DMS 273 treated with DMSO at 0.1 percent for 48 hours (cell line): ENCODE data around the gene KCNIP1.
A peak's percentile ranks its signal among the peaks of the same experiment; 100 is the strongest.

ENCODE experiments used
- DNase-seq: peaks from one replicate; lab custom pipeline; 2025; lab: John Stamatoyannopoulos, UW

The KCNIP1 gene

DNA sequence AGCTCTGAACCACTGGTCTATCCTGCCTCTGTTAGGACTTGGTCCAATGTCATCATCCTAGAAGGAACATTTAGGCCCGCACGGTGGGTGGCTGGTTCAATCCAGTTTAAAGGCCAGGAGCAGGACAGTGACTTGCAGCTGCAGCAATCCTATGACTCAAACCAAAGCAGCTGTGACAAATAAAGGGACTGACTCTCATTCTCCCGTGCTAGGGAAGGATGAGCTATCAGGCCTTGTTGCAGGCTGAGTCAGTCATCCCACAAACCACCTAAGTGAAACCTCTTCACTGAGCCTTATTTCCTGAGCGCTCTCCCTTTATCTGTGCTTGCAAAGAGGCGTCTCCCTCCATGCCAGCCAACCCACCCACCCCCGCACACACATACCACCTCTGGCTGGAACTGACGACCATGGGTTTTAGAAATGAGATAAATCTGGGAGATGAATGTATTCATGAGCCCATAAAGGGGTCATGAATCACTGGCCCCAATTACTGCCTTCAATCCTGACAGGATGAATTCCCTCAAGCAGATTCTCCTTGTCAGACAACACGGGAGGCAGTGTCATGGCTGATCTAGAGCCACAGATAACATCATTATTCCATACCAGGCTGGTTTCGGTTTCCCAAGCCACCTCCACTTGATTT is 93.4 kb downstream of the KCNIP1 start:
- no peak for DNase-seq

DNA sequence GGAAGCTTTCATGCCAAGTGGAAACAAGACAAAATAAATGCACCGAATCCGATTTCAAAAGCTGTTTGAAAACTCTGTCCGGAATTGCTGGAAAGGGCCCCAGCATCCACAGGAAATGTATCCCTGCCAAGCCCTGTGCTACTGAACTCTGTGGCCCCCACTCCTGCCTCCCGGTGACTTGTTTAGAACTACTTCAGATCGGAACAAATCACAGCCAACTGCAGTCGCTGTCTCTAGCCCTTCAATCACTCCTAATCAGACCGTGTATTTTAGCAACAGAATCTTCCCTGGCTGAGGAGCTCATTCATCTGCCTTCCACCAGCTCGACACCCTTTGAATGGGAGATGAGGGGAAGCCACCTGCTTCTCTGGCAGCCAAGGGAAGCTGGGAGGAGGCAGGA is 94.1 kb downstream of the KCNIP1 start:
- no peak for DNase-seq

DNA sequence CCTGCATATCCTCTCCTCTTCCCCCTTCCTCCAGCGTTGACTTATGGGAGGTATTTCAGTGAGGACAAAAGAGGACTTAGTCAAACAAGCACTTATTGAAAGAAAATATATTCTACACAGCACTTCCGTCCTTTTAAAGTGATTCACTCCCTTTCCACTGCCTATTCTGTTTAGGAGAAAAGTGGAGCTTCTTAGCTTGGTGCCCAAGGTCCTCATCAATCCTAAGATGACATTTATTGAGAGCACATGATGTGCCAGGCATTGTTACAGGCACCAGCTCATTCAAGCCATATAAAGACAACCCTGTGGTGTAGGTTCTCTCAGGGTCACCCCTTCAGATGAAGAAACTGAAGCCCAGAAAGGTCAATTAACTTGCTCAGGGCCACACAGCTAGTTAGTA is 95.9 kb downstream of the KCNIP1 start:
- DNase-seq = no peak

DNA sequence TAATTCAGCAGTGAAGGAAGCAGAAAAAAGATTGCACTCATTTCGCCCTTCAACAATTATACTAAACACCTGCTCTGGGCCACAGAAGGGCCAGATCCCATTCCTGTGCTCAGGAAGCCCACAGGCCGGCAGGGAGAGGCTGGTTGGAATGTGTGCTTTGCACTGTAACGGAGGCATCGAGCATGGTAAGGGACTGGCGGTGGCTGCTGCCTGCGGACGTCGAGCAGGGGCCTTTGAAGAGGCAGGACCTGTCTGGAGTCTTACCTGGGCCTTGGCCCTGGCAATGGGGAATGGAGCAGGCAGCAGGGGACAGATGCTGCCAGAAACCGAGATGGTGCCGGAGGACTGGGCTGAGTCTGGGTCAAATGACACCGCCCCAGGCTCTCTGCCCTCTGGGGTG is 97.8 kb downstream of the KCNIP1 start:
- no peak for DNase-seq

DNA sequence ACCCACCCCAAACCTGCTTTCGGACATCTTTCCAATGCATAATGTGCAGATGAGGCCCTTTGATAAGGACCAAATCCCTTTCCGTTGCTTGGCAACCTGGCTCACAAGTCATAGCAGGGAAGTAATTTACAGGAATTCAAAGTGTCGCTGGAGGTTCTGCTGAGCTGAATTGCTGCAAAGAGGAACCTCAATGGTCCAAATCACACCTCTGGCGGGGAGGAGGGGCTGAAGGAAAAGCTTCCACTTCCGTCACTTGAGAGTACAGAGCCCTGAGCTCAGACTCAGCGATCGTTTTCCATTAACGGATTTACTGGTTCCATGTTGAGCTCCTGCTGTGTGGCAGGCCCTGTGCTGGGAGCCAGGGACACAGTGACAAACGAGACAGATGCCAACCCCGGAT is 99.3 kb downstream of the KCNIP1 start:
- no peak for DNase-seq

DNA sequence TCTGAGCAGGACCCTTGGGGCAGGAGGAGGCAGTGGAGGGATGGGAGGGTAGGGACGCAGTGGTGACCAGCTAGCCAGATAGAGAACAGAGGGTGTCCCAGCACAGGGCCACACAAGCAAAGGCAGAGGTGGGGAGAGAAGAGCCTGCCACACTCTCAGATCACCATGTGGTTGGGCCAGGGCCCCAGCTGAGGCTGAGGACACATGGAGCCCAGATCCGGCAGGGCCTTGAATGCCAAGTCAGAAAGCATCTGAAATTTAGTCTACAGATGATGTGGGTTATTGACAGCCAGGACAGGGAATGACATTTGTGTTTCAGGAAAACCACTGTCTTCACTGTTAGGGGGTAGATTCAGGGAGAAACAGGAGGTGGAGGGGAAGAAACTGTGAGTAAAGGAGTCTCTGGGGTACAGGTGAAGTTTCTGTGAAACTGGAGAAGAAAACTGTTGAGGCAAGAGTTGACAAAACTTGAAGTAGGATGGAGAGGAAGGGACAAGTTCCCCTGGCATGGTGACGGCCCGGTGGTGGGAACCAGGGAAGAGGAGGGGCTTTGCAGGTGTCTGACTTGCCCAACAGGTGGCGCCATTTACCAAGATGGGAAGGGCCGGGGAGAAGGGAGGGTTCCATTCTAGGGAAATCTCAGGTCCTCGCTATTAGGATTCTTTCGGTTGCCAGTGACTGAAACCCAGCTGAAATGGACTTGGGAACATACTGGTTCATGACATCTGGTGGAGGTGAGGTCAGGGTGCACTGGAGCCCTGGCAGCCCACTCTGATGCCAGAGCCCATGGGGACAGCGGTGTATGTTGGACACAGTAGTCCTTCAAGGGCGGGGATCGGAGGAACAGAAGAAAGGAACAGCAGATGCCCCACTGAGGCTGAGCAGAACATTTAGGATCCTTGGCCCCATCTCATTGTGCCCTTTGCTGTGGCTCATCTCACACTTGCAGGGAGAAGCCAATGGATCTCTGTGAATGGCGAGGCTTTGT is 100.1 kb downstream of the KCNIP1 start:
- peak; percentile 24 for DNase-seq

DNA sequence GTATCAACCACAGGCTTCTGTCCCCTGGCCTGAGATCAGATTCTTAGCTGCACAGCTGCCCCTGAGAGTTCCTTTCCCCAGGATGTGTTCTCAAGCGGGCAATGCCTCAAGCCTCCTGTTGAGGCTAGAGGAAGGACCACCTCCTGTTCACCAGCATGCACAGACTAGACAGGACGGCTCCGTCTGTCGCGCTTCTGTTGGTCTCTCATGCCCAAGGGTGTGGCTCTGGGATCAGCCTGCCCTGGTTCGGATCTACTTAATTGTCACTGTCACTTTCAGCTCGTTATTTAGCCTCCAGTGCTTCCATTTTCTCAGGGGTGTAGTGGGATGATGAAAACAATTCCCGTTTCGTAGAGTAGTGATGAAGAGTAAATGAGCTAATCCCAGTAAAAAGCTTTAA is 103.1 kb downstream of the KCNIP1 start:
- peak; percentile 63 for DNase-seq

DNA sequence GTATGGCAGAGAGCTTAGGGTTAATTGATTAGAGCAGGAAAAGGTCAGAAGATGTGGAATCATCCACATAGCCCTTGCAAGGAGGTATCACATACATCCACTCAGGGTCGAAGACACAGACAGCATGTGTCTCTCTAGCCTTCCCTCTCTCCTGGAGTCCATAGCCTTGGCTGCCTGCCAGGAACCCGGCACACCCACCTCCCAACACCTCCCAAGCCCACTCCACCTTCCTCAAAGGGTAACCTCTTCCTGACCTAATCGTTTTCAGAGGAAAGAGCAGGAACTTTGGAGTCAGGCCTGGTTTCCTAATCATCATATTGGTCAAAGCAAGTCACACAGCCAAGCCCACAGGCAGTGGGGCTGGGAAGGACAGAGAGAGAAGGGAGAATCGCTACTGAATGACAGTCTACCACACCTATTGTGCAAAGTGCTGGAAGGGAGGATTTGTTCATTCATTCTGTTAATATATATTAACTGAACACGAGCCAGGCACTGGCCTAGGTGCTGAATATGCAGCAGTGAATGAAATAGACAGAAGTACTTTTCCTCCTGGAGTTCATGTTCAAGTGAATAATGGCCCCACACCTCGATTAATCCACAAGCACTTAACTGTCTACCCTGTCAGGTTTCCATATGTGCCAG is 107.8 kb downstream of the KCNIP1 start:
- DNase-seq = no peak

DNA sequence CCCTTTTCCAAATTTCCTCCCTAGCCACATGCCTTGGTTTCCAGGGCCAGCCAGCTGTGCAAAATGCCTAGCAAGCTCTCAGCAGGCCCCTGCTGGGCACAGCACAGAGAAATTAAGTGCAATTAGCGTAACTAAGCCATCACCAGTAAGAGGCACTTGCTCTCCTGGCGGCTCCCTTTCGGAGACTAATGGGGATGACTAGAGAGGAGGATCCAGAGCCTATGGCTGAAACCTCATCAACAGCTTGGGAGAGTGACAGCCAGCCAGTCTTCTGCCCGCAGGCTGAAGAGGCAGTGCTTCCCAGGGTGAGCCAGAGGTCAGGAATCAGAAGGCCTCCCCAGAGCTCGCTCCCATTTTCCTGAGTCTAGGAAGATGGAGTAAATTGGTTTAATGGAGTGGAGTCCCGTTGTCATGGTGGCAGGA is 108.4 kb downstream of the KCNIP1 start:
- peak; percentile 12 for DNase-seq

DNA sequence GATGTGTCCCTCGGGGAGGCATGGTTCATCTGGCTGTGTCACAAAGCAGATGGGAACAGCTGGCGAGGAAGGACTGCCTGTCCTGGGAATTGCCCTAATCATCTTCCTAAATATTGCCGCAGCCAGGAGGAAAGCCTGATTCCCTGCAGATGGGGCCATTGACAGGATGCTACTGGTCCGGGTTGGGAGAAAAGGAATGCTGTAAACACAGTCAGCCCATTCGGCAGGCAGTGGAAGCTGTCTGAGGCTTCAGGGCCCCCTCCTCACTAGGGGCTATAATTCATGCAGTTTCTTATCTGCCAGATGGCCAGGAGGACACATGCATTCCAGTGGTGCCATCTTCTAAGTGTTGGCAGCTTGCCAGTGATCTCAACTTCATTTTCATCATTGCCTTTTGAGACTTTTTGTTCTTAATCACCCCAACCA is 110.3 kb downstream of the KCNIP1 start:
- DNase-seq = peak; percentile 11

DNA sequence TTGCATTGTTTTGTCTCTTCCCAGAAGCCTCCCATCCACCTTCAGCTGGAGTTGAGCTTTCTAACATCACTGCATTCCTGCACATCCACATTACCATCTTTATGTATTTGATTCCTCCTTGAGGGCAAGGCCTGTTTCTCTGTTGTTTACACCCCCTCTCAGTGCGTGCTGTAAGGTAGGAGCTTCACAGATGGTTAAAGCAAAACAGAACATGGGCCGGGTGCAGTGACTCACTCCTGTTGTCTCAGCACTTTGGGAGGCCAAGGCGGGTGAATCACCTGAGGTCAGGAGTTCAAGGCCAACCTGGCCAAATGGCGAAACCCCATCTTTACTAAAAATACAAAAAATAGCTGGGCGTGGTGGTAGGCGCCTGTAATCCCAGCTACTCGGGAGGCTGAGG is 110.9 kb downstream of the KCNIP1 start:
- no peak for DNase-seq

DNA sequence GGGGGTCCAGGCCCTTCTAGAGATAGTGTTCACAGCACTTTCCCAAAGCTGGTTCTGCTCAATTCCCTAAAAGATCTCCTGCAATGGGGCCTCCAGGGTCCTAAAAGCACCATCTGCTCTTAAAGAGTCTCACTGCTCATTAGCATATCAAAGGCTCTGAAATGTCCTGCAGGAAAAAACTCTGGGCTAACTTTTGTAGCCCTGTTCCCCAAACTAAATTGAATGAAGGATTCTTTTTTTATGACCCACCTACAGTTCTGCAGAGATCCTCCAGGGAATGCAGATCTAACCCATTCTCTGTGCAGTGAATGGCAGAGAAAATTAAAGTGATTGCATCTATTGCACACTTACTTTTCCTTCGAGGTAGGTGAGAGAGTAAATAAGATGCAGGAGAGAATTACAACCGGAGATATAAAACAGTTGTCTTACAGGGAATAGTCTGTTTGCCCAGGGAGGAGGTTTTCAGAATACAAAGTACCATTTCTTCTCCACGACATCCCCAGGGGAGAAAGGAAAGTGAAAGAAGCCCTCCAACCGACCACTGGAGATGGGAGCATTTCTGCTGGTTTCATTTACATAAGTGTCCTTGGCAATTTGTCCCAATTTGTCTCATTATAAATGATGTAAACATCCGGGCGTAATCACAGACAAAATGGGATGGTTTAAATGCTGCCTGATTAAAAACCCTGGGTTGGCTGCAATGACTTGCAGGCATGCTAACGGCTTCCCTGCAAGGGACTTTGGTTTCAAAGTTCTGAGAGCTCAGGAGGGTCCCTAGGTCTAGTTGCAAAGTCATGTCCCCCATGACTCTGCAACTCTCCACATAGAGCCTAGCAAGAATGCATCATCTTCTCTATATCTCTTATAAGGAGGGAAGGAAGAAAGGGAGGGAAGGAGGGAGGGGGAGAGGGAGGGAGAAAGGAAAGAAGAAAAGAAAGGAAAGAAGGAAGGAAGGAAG is 114.0 kb downstream of the KCNIP1 start:
- no peak for DNase-seq

DNA sequence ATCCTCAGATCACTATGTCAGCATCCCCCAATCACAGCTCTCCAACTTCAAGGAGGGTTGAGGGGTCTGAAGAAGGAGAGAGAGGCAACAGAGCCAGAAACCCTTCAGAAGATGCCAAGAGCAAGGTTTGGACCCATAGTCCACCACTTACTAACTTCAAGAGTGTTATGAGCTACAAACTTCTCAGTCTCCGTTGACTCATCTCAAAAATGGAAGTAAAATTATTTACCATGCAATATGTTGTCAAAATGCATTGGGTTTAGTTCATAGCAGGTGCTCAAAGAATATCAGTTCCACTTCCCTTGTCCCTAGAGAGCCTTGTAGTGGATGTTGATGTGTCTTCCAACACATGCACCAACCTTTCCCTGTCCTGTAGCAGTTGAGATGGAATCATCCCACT is 116.0 kb downstream of the KCNIP1 start:
- no peak for DNase-seq

DNA sequence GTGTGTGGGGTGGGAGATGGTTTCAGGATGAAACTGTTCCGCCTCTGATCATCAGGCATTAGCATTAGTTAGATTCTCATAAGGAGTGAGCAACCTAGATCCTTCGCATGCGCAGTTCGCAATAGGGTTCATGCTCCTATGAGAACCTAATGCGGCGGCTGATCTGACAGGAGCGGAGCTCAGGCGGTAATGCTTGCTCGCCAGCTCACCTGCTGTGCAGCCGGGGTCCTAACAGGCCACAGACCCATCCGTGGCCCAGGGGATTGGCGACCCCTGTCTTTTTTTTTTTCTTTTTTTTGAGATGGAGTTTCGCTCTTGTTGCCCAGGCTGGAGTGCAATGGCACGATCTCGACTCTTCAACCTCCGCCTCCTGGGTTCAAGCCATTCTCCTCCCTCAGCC is 119.1 kb downstream of the KCNIP1 start:
- no peak for DNase-seq

DNA sequence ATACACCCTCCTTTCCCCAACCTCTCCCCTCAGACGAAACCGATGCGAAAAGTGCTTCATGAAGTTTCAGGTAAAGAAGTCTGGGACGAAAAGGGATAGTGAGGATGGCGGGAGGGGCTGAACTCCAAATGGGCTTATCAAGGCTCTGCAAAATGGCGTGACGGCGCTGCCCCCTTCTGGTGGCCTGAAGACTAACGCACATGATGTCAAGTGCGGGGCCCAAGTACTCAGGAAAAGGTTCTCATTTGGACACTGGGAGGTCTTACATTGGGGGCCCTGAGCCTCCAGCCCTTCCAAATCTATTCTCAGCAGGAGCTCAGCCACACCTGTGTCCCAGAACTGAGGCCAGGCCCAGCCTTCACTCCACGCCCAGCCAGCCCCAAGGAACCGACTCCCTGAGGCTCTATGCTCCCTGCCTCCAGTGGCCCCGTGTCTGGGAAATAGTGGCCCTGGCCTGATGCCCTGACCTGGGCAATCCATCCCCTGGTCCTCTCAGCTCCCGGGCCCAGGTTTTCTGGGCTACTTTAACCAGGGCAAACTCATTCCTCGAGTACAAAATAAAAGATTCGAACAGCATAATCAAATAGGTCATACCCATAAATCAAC is 119.9 kb downstream of the KCNIP1 start:
- DNase-seq = peak; percentile 15

DNA sequence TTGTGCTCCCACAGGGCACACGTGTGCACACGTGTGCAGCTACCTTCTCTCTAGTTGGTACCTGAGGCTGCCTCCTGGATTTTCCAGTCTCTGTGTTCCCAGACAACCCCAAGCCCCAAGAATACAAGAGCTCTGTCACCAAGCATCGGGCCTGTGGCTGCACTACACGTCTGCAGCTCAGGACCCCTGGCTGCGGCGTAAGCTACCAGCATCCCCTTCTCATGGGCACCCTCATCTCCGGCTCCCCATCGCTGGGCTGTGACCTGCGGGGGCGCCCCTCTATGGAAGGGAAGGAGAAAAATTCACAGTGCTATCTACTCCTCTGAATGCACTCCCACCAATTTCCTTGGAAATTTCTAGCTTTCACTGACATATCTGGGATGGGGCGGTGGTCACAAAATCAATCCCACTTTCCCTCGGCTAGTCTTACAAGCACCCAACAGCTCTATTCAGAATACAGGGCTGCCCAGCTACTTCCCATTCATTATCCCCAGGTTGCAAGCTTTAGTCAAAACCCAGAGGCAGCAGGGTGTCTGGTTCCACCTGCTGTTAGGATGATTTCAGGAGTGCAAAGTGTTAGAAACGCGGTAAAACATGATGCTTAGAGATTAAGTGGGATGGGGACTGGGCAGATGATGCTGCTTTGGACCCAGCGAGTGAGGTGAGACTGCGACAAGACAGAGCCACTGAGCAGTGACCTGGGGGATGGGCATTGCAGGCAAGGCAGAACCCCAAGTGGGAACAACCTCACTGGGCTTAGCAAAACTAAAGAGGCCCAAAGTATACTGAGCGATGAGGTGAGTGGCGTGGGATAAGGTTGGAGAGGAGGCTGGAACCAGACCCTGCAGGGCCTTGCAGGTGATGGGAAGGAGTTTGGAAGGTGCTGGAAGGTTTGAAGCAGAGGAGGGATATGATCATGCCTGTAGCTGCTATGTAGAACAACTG is 121.7 kb downstream of the KCNIP1 start:
- no peak for DNase-seq

DNA sequence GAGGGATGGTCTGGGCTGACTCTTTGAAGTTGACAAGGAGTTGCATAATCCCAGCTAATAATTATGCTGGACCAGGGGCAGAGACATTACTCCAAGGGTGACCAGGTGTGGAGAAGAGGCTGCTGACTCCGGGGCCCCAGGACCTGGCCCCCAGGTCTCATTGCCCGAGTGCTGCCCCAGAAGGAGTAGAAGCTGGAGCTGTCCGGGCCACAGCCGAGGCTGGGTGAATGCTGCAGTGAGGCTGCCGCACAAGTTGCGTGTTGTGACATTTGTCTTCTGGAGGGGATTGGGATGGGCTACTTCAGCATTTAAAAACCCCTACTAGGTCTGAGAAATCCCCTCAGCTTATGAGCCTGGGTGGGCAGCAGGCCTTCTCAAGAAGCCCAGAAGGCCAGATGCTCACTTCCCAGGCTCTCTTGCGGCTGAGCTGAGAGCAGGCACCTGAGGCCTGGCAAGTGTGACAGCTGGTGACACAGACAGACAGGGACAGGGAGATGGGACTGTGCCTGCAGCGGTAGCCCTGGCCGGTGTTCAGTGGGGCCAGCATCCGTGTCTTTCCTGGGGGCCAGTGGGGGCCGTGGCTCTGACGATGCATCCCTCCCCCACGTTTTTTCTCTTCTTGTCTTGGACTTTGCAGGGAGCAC is 122.8 kb downstream of the KCNIP1 start:
- DNase-seq = no peak

DNA sequence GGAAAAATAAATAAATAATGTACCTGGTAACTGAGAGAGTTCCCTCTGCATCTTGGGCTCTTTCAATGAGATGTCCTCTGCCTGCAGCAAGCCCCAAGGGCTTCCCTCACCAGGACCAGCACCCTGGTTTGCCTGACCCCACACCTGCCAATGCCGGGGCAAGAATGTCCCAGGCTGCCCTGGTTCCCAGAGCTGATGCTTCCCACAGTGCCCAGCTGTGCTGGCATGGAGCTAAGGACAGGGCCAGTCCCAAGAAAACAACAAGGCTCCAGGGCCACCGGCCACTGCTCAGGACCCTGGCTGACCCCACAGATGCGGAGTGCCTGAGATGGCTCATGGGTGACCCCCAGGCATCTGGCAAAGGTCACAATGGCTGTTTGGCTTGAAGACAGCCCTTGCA is 123.5 kb downstream of the KCNIP1 start:
- no peak for DNase-seq

DNA sequence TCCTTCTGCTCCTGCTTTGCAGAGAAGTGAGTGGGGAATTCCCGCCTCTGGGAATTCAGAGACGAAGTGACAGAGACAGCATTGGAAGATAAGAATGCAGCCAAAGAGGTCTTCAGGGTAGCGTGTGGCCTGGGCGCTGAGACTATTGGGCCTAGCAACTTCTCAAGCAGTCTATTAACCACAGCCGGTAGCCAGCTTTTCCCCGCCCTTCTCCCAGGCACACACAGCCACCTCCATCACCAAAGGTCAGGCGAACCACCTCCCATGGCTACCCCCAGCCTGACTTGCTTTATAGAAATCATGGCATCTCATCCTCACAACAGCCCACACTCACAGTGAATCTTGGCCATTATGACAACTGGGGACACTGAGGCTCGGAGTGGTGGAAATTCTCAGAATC is 124.2 kb downstream of the KCNIP1 start:
- no peak for DNase-seq
